Esophagus muscularis mucosa (tissue), 3 donors: ENCODE data around the gene UNC13C.

Source experiments
- POLR2AphosphoS5 ChIP-seq, 2 donors: sonication (generic); formaldehyde crosslinking; IDR thresholded peaks; one replicate each; pipeline ENCODE4 v1.6.1; 2017; ENCODE audit warnings: antibody characterized with exemption in 2 of 2
- TF ChIP-seq, protein P1 (sequence below), 3 experiments: fragments of 200-600 bp in 2 of 3; fragments of 450-650 bp in 1 of 3; sonication (generic) in 2 of 3; IDR thresholded peaks; one replicate each; pipeline ENCODE4 v1.5.1; 2017 to 2019; ENCODE audit warnings: antibody characterized with exemption in 3 of 3, mild to moderate bottlenecking in 2 of 3, moderate library complexity in 1 of 3

DNA sequence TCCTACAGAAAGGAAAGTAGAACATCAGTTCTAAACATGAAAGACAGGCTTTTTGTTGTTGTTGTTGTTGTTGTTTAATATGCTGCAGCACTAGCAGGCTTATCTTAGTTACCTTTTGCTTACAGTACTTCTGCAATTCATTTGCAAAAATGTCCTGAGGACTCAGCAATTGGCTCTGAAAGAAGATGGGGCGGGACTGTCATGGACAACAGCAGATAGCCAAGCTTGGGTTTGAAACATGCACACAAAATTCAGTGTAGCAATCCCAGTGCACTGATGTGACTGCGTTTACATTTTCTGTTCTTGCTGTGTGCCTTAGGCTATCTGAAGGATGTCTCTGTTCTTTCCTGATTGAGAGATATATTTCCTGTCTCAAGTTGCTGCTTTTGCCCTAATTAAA is 9.2 kb downstream of the UNC13C start:
- TF ChIP-seq, protein P1, sequence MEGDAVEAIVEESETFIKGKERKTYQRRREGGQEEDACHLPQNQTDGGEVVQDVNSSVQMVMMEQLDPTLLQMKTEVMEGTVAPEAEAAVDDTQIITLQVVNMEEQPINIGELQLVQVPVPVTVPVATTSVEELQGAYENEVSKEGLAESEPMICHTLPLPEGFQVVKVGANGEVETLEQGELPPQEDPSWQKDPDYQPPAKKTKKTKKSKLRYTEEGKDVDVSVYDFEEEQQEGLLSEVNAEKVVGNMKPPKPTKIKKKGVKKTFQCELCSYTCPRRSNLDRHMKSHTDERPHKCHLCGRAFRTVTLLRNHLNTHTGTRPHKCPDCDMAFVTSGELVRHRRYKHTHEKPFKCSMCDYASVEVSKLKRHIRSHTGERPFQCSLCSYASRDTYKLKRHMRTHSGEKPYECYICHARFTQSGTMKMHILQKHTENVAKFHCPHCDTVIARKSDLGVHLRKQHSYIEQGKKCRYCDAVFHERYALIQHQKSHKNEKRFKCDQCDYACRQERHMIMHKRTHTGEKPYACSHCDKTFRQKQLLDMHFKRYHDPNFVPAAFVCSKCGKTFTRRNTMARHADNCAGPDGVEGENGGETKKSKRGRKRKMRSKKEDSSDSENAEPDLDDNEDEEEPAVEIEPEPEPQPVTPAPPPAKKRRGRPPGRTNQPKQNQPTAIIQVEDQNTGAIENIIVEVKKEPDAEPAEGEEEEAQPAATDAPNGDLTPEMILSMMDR (IDR thresholded peaks at IDR 0.05): no peak
- TF ChIP-seq POLR2AphosphoS5 (IDR thresholded peaks at IDR 0.05): no peak
